GM20431 (cell line): ENCODE results near the gene MTG2.

Experiments
- in situ Hi-C: fragments of 300-500 bp; cut with MseI, MboI; formaldehyde crosslinking; loops from one replicate; pipeline ENCODE4 v1.15.0; 2020; ENCODE audit warnings: low sequenced_read_pairs; ENCODE audit not compliant: unreplicated experiment

MTG2 gene

GRCh38 chr20:62178316-62179161, 4.3 kb upstream of the MTG2 start:
- in situ Hi-C loops: no loop called here

GRCh38 chr20:62179162-62179504, 3.7 kb upstream of the MTG2 start:
- in situ Hi-C loops: no loop called here

- in situ Hi-C loops: no loop called here
Measured at GRCh38 chr20:62181808-62182207, 1.0 kb upstream of the MTG2 start.

GRCh38 chr20:62183426-62184142, 756 bp downstream of the MTG2 start:
- in situ Hi-C loops: no loop called here

GRCh38 chr20:62186096-62186426, 3.2 kb downstream of the MTG2 start:
- in situ Hi-C loops: no loop called here

GRCh38 chr20:62186887-62187866, 4.3 kb downstream of the MTG2 start:
- in situ Hi-C loops: no loop called here

GRCh38 chr20:62190639-62191411, 8.0 kb downstream of the MTG2 start:
- in situ Hi-C loops: no loop called here

- in situ Hi-C loops: no loop called here
Measured at GRCh38 chr20:62191781-62192559, 9.1 kb downstream of the MTG2 start.

GRCh38 chr20:62192635-62193034, 9.8 kb downstream of the MTG2 start:
- in situ Hi-C loops: no loop called here

GRCh38 chr20:62193079-62194025, 10.5 kb downstream of the MTG2 start:
- in situ Hi-C loops: no loop called here

- in situ Hi-C loops: no loop called here
Measured at GRCh38 chr20:62195075-62195405, 12.2 kb downstream of the MTG2 start.

GRCh38 chr20:62195736-62196135, 12.9 kb downstream of the MTG2 start:
- in situ Hi-C loops: no loop called here

- in situ Hi-C loops: no loop called here
Measured at GRCh38 chr20:62196286-62196685, 13.5 kb downstream of the MTG2 start.

GRCh38 chr20:62197311-62197710, 14.5 kb downstream of the MTG2 start:
- in situ Hi-C loops: no loop called here

GRCh38 chr20:62197801-62198200, 15.0 kb downstream of the MTG2 start:
- in situ Hi-C loops: no loop called here

- in situ Hi-C loops: no loop called here
Measured at GRCh38 chr20:62198496-62198895, 15.7 kb downstream of the MTG2 start.

- in situ Hi-C loops: no loop called here
Measured at GRCh38 chr20:62198931-62199330, 16.1 kb downstream of the MTG2 start.

- in situ Hi-C loops: no loop called here
Measured at GRCh38 chr20:62200491-62201172, 17.8 kb downstream of the MTG2 start.
